DOHH2 (cell line): ENCODE data around the gene RNF130.

ENCODE experiments used
- CTCF ChIP-seq: fragments of 200-600 bp; sonication (generic); IDR thresholded peaks from one replicate; pipeline ENCODE4 v1.5.1; 2014; ENCODE audit warnings: antibody characterized with exemption, mild to moderate bottlenecking, low read depth, low read length; ENCODE audit not compliant: poor library complexity, severe bottlenecking
- EZH2phosphoT487 ChIP-seq: fragments of 200-600 bp; sonication (generic); IDR thresholded peaks from 2 replicates; pipeline ENCODE4 v1.6.1; 2017; ENCODE audit warnings: borderline replicate concordance, mild to moderate bottlenecking, antibody characterized with exemption, low read length, moderate library complexity, mixed read lengths

- TF ChIP-seq CTCF (no peak), EZH2phosphoT487 (no peak)
Measured at GRCh38 chr5:179954434-179954833, 117.1 kb downstream of the RNF130 start.
